ENCODE measurements around the gene HTR7. TPM values are rescaled to one million over a fixed set of nuclear protein-coding genes. Genes with fewer than 3 reads are reported as not detected.

Gene HTR7
- total and polyA plus RNA-seq, 2 of the 4 experiments (the other 2 are of a cell fraction) = 0.43 to 0.72 TPM

GRCh38 chr10:90885176-90885575 is 27.3 kb upstream of the HTR7 start:
- no peak overlapping the region for H3K9ac ChIP-seq (ENCODE audit: low read depth, low read length)
- peak overlapping the region; percentile 78; the same call in 1 of the 2 replicates for H3K18ac ChIP-seq (ENCODE audit: low read depth, low read length)
- H3K36me3 ChIP-seq (ENCODE audit: control insufficient read depth, insufficient read depth, low read length) = peaks cover 9% of the 10 kb centered on the region
- H2BK20ac ChIP-seq (ENCODE audit: low read depth, low read length) = no peak overlapping the region
- H3K4me2 ChIP-seq (ENCODE audit: low read depth, low read length) = peak overlapping the region; percentile 75
- DNase-seq (peak; percentile 85), ATAC-seq (ENCODE audit: low read depth) (peak; percentile 86)
- peaks cover 6 to 14% of the 10 kb centered on the region in 2 experiments; a peak in 3 of 4 replicates for H3K79me1 ChIP-seq (ENCODE audit: low read depth in 1 of 2, low read length in 2 of 2)
- no peaks in the 10 kb centered on the region for H3K27me3 ChIP-seq (ENCODE audit: control insufficient read depth, insufficient read depth, low read length)
- peak overlapping the region; percentile 36 for H3K27ac ChIP-seq (ENCODE audit: insufficient read depth, low read length)
- dilution Hi-C loops (cut with HindIII; ENCODE audit: low sequenced_read_pairs, unreplicated experiment) = loop anchor here (25.0 kb wide), 1 partner anchor 377 kb away; no protein-coding TSS in a partner anchor
- CTCF ChIA-PET = interaction anchor here (1.7 kb wide), 1 partner anchor 26 kb away, joined by 6 read pairs; no protein-coding TSS in a partner anchor
- no peak overlapping the region; the same call in 1 of the 2 replicates for H3K14ac ChIP-seq (replicated peaks; ENCODE audit: low read depth, low read length)
- H2AFZ ChIP-seq (replicated peaks; ENCODE audit: low read length, poor library complexity) = no peak overlapping the region
- H4K5ac ChIP-seq (ENCODE audit: low read depth, low read length) = peak overlapping the region; percentile 60; the same call in 1 of the 2 replicates
- no peak overlapping the region for H3K4me3 ChIP-seq (ENCODE audit: insufficient read depth, low read depth, low read length)
- H3K4ac ChIP-seq (ENCODE audit: low read depth, low read length) = 0 out of 2 replicates have a peak overlapping the region, but pooled peaks have one; percentile 8
- POLR2A ChIA-PET (ENCODE audit: unreplicated experiment) = no interaction called here
- intact Hi-C loops (cut with micrococcal nuclease) = loop anchor here (10.0 kb wide), 3 partner anchors 280 to 750 kb away; partner anchors contain the start of gene PPP1R3C
- no peak overlapping the region for H2AK5ac ChIP-seq (ENCODE audit: low read depth, low read length)
- no peaks in the 10 kb centered on the region for H4K20me1 ChIP-seq (ENCODE audit: insufficient read depth, low read length)
- WGBS, 2 experiments (ENCODE audit: extremely low coverage in 2 of 2, insufficient read length in 1 of 2) = no CpG with 5 or more reads among the region's 1 CpG
- H2BK120ac ChIP-seq (ENCODE audit: low read depth, low read length) = peak overlapping the region; percentile 48
- H2AK9ac ChIP-seq (replicated peaks; ENCODE audit: low read depth, low read length, poor library complexity) = no peak overlapping the region
- H2BK5ac ChIP-seq (ENCODE audit: low read depth, low read length, poor library complexity, severe bottlenecking) = peak overlapping the region; percentile 91
- TF ChIP-seq MAFK (IDR thresholded peaks at IDR 0.05; ENCODE audit: low read depth, low read length) (no peak), CHD1 (IDR thresholded peaks at IDR 0.05; ENCODE audit: low read depth, low read length) (no peak), CEBPB (IDR thresholded peaks at IDR 0.05; ENCODE audit: low read depth, low read length) (peak; percentile 94), MAZ (IDR thresholded peaks at IDR 0.05; ENCODE audit: borderline replicate concordance, low read depth, low read length) (no peak), USF2 (IDR thresholded peaks at IDR 0.05; ENCODE audit: low read depth, low read length) (no peak)
- H4K8ac ChIP-seq (ENCODE audit: low read depth in 2 of 2, low read length in 2 of 2) = no peak overlapping the region
- H3K9me3 ChIP-seq (ENCODE audit: control insufficient read depth, insufficient read depth, low read length) = no peaks in the 10 kb centered on the region
- H3K23ac ChIP-seq (ENCODE audit: low read depth, low read length) = no peak overlapping the region
- H3K56ac ChIP-seq (ENCODE audit: extremely low read depth, insufficient read depth, low read length) = no peak overlapping the region
- in situ Hi-C loops (cut with MboI; ENCODE audit: low sequenced_read_pairs) = no loop called here
- H2BK15ac ChIP-seq (ENCODE audit: low read depth, low read length) = no peak overlapping the region
- peaks cover 3% of the 10 kb centered on the region; the same call in 1 of the 2 replicates for H3K9me1 ChIP-seq (ENCODE audit: insufficient read depth, low read length)
- H4K91ac ChIP-seq (ENCODE audit: insufficient read depth, low read depth, low read length) = peak overlapping the region; percentile 1; the same call in 1 of the 2 replicates
- BruUV-seq (replicated peaks) = no TSS peak
- H3K4me1 ChIP-seq (ENCODE audit: control insufficient read depth, insufficient read depth, low read length) = peaks cover 17% of the 10 kb centered on the region

All from IMR-90 (cell line).